AG09309 (cell line): Measurements from ENCODE around the gene GPI.
"Not testable (repeated sequence)": the region's sequence is repeated elsewhere in the genome, so short reads cannot be mapped to it uniquely, and the experiment has no call there.

Source experiments
- DNase-seq: peaks from one replicate; pipeline ENCODE4 v3.0.0-alpha.2; 2010; ENCODE audit warnings: low read depth
- H3K4me3 ChIP-seq: 2 replicates; pipeline ENCODE4 v1.5.1; 2011; ENCODE audit warnings: mild to moderate bottlenecking, low read depth, low read length, moderate library complexity; ENCODE audit not compliant: control insufficient read depth
- CTCF ChIP-seq: IDR thresholded peaks from 2 replicates; pipeline ENCODE4 v1.5.1; 2011; ENCODE audit warnings: mild to moderate bottlenecking, low read depth, low read length, inconsistent platforms; ENCODE audit not compliant: insufficient read depth, control insufficient read depth; ENCODE audit errors: missing control alignments

GPI gene

GRCh38 chr19:34328982-34329381, 36.0 kb upstream of the GPI start:
- DNase-seq, result no peak
- TF ChIP-seq CTCF, result no peak
- H3K4me3 ChIP-seq, result no peak overlapping the region

GRCh38 chr19:34330116-34330515, 34.9 kb upstream of the GPI start:
- no peak overlapping the region for H3K4me3 ChIP-seq
- no peak for DNase-seq
- TF ChIP-seq CTCF, result no peak

- not testable (repeated sequence) for DNase-seq, H3K4me3 ChIP-seq
Observed at GRCh38 chr19:34330596-34330995, 34.4 kb upstream of the GPI start.

GRCh38 chr19:34331596-34331995, 33.4 kb upstream of the GPI start:
- DNase-seq, H3K4me3 ChIP-seq: not testable (repeated sequence)

GRCh38 chr19:34332027-34332760, 32.8 kb upstream of the GPI start:
- TF ChIP-seq CTCF, result no peak
- no peak for DNase-seq
- no peak overlapping the region for H3K4me3 ChIP-seq

- TF ChIP-seq CTCF, result no peak
- H3K4me3 ChIP-seq, result no peak overlapping the region
- DNase-seq, result no peak
Observed at GRCh38 chr19:34335914-34336313, 29.1 kb upstream of the GPI start.

GRCh38 chr19:34336781-34337271, 28.2 kb upstream of the GPI start:
- DNase-seq, result no peak
- no peak overlapping the region for H3K4me3 ChIP-seq
- peak; percentile 56 for TF ChIP-seq CTCF

GRCh38 chr19:34337739-34338138, 27.3 kb upstream of the GPI start:
- no peak for TF ChIP-seq CTCF
- H3K4me3 ChIP-seq, result no peak overlapping the region
- DNase-seq, result no peak
